ENCODE data around the gene OSBP. TPM values are rescaled to one million over a fixed set of nuclear protein-coding genes. Genes with fewer than 3 reads are reported as not detected.

The OSBP gene, protein sequence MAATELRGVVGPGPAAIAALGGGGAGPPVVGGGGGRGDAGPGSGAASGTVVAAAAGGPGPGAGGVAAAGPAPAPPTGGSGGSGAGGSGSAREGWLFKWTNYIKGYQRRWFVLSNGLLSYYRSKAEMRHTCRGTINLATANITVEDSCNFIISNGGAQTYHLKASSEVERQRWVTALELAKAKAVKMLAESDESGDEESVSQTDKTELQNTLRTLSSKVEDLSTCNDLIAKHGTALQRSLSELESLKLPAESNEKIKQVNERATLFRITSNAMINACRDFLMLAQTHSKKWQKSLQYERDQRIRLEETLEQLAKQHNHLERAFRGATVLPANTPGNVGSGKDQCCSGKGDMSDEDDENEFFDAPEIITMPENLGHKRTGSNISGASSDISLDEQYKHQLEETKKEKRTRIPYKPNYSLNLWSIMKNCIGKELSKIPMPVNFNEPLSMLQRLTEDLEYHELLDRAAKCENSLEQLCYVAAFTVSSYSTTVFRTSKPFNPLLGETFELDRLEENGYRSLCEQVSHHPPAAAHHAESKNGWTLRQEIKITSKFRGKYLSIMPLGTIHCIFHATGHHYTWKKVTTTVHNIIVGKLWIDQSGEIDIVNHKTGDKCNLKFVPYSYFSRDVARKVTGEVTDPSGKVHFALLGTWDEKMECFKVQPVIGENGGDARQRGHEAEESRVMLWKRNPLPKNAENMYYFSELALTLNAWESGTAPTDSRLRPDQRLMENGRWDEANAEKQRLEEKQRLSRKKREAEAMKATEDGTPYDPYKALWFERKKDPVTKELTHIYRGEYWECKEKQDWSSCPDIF
- 60.5 TPM for total RNA-seq

DNA sequence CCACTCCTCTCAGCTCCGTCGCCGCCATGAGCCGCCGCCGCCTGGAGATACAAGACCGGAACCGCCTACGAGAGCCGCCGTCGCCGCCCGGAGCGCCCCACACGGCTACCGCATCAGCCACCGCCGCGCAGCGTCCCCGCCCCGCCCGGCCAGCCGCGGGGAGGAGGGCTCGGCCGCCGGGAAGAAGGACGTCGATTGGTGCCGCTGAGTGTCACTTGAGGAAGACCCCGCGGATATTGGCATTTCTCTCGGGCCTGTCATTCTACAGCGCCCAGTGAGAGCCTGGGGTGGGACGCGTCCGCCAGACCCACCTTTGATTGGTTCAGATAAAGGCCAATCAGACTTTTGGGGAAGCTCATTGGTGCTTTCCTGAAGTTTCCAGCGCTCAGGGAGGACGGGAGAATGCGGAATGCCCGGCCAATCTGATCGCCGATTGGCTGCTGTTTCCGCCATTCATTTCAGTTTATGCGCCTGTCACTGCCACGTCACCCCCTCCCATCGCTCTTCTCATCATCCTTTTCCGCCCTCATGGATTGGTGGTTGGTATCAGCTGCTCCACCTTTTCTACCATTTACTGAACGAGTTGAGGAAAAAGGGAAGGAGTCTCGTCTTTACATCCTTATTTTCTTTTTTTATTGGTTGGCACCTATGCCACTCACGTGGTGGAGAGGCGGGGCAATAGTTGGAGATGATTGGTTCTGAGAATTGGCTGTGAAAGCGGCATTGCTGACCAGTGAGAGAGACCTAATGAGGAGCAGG is at the start of gene OSBP:
Gene OSBP (minus strand): TSS at position 138 of the 759 bp plus-strand sequence. CDS start 110 bp downstream, at position 28.
- Histone ChIP-seq H3K27me3 (ENCODE audit: control insufficient read depth in 3 of 3, insufficient read depth in 3 of 3, low read length in 3 of 3) (no peaks in the 10 kb centered on the region), H3K27ac (ENCODE audit: low read depth, low read length) (peak within 1 kb of the TSS; percentile 96), H3K9ac (ENCODE audit: low read depth in 1 of 3, low read length in 3 of 3) (peak within 1 kb of the TSS; percentile 89 to 98 (median 94)), H3K36me3 (ENCODE audit: control insufficient read depth in 3 of 3, insufficient read depth in 3 of 3, low read length in 3 of 3) (no peaks in the 10 kb centered on the region), H3K4me1 (ENCODE audit: control insufficient read depth in 3 of 3, insufficient read depth in 3 of 3, low read length in 3 of 3) (peaks cover 23 to 31% (median 26%) of the 10 kb centered on the region in 3 donors), H3K9me3 (ENCODE audit: control insufficient read depth in 3 of 3, low read length in 3 of 3) (no peaks in the 10 kb centered on the region), H3K4me3 (ENCODE audit: low read length in 3 of 3) (peak within 1 kb of the TSS; percentile 90 to 97 (median 92))

DNA sequence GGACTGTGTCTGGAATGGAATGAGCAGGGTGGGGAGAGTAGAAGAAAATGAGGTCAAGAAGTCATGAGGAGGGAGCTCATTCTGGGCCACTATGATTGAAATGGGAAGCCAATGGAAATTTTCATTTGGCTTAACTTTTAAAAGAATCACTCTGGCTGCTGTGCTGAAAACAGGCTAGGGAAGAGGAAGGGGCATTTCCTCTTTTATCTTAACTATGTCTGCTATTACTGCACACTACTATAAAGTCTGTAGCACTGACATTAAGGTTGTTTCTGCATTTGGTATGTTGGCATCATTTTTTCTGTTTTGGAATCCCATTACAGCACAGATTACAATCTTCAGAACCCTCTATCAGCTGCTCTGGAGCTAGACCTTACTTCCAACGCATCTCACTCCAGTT is 45.0 kb upstream of the OSBP start:
- Histone ChIP-seq H3K27ac (ENCODE audit: low read depth, low read length) (no peak overlapping the region), H3K9ac (ENCODE audit: low read depth in 1 of 3, low read length in 3 of 3) (peak overlapping the region in 1 of 3 donors; percentile 3), H3K9me3 (ENCODE audit: control insufficient read depth in 3 of 3, low read length in 3 of 3) (no peaks in the 10 kb centered on the region), H3K36me3 (ENCODE audit: control insufficient read depth in 3 of 3, insufficient read depth in 3 of 3, low read length in 3 of 3) (peaks cover 22 to 60% (median 44%) of the 10 kb centered on the region in 3 donors), H3K4me3 (ENCODE audit: low read length in 3 of 3) (no peak overlapping the region), H3K27me3 (ENCODE audit: control insufficient read depth in 3 of 3, insufficient read depth in 3 of 3, low read length in 3 of 3) (no peaks in the 10 kb centered on the region), H3K4me1 (ENCODE audit: control insufficient read depth in 3 of 3, insufficient read depth in 3 of 3, low read length in 3 of 3) (peaks cover 0 to 4% (median 2%) of the 10 kb centered on the region in 3 donors)

DNA sequence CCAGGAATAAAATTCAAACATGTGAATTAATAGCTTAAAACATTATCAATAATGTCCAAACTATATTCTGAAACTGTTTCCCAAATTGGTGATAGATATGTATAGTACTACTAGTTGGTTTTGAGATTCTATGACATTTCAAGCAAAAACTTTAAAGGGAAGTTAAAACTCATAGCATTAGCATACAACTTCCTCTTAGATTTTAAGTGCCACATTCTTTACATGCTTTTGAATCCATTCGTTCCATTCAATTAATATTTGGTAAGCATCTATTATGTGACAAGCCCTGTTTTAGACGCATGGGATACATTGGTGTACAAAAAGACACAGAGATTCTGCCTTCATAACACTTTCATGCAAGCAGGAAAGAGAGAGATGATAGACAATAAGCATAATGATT is 44.4 kb upstream of the OSBP start:
- Histone ChIP-seq H3K9me3 (ENCODE audit: control insufficient read depth in 3 of 3, low read length in 3 of 3) (no peaks in the 10 kb centered on the region), H3K4me3 (ENCODE audit: low read length in 3 of 3) (no peak overlapping the region), H3K36me3 (ENCODE audit: control insufficient read depth in 3 of 3, insufficient read depth in 3 of 3, low read length in 3 of 3) (peaks cover 21 to 61% (median 45%) of the 10 kb centered on the region in 3 donors), H3K27ac (ENCODE audit: low read depth, low read length) (no peak overlapping the region), H3K27me3 (ENCODE audit: control insufficient read depth in 3 of 3, insufficient read depth in 3 of 3, low read length in 3 of 3) (no peaks in the 10 kb centered on the region), H3K4me1 (ENCODE audit: control insufficient read depth in 3 of 3, insufficient read depth in 3 of 3, low read length in 3 of 3) (peaks cover 4 to 8% (median 6%) of the 10 kb centered on the region in 3 donors), H3K9ac (ENCODE audit: low read depth in 1 of 3, low read length in 3 of 3) (no peak overlapping the region)

DNA sequence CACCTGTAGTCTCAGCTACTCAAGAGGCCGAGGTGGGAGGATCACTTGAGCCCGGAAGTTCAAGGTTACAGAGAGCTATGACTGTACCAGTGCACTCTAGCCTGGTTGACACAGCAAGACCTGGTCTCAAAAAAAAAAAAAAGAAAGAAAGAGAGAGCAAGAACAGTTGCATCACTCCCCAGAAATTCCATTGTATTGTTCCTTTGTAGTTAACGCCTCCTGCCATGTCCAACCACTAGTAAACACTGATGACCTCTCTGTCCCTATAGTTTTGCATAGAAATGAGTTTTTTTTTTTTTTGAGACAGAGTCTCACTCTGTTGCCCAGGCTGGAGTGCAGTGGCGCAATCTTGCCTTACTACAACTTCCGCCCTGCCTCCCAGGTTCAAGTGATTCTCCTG is 42.5 kb upstream of the OSBP start:
- Histone ChIP-seq H3K9me3 (ENCODE audit: control insufficient read depth in 3 of 3, low read length in 3 of 3) (no peaks in the 10 kb centered on the region), H3K9ac (ENCODE audit: low read depth in 1 of 3, low read length in 3 of 3) (no peak overlapping the region), H3K27me3 (ENCODE audit: control insufficient read depth in 3 of 3, insufficient read depth in 3 of 3, low read length in 3 of 3) (no peaks in the 10 kb centered on the region), H3K27ac (ENCODE audit: low read depth, low read length) (no peak overlapping the region), H3K4me1 (ENCODE audit: control insufficient read depth in 3 of 3, insufficient read depth in 3 of 3, low read length in 3 of 3) (peaks cover 7 to 10% (median 9%) of the 10 kb centered on the region in 3 donors), H3K36me3 (ENCODE audit: control insufficient read depth in 3 of 3, insufficient read depth in 3 of 3, low read length in 3 of 3) (peaks cover 27 to 66% (median 51%) of the 10 kb centered on the region in 3 donors), H3K4me3 (ENCODE audit: low read length in 3 of 3) (no peak overlapping the region)

DNA sequence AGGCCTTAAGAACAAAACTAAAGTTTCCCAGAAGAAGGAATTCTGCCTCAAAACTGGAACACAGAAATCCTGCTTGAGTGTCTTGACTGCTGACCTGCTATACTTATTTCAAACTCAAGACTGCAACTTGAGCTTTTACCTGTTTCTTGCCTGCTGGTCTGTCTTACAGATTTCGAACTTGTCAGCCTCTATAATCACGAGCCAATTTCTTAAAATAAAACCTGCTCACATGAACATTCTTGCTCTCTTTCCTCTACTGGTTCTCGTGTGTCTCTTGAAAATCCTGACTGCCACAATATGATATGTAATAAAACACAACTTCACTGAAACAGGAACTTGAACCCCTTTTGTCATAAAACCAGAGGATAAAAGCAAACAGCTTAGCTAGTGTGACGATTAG is 39.3 kb upstream of the OSBP start:
- H3K27ac ChIP-seq (ENCODE audit: low read depth, low read length) = peak overlapping the region; percentile 78
- H3K36me3 ChIP-seq (ENCODE audit: control insufficient read depth in 3 of 3, insufficient read depth in 3 of 3, low read length in 3 of 3) = peaks cover 46 to 79% (median 76%) of the 10 kb centered on the region in 3 donors

DNA sequence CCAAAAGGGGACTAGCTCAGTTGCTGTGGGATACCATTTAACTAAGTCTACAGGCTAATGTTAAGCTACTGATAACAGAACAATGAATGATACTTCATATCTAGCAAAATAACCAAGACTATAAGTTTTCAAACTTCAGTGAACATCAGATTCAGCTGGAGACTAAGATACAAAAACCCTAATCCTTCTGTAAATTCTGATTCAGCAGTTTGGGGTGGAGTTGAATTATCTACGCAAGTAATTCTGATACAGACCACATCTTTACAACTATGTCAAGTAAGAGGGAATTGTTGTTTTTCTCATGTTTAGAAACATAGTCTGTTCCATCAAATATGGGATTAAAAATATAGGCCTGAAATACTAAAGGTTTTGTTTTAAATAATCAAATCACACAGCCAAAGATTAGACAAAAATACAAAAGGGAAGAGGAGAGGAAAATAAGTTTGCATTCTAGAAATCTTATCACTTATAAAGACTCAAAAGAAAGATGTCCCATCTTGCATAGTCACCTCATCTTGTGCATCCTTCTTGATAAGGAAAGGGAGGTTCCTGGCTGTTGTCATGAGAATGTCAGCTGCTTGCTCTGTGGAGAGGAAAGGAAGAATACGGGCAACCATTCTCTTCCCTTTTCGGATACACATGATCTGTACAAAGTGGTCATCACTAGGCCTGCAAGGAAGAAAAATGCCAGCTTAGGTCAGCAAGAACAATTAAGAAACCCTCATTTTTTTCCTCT is 31.8 kb upstream of the OSBP start:
- Histone ChIP-seq H3K9ac (ENCODE audit: low read depth in 1 of 3, low read length in 3 of 3) (no peak overlapping the region), H3K4me1 (ENCODE audit: control insufficient read depth in 3 of 3, insufficient read depth in 3 of 3, low read length in 3 of 3) (peaks cover 0 to 2% (median 0%) of the 10 kb centered on the region in 3 donors), H3K36me3 (ENCODE audit: control insufficient read depth in 3 of 3, insufficient read depth in 3 of 3, low read length in 3 of 3) (peaks cover 45 to 76% (median 72%) of the 10 kb centered on the region in 3 donors), H3K4me3 (ENCODE audit: low read length in 3 of 3) (no peak overlapping the region), H3K9me3 (ENCODE audit: control insufficient read depth in 3 of 3, low read length in 3 of 3) (no peaks in the 10 kb centered on the region), H3K27ac (ENCODE audit: low read depth, low read length) (no peak overlapping the region), H3K27me3 (ENCODE audit: control insufficient read depth in 3 of 3, insufficient read depth in 3 of 3, low read length in 3 of 3) (no peaks in the 10 kb centered on the region)

More for the DNA sequence above, 39.3 kb upstream of the OSBP start:
- Histone ChIP-seq H3K27me3 (ENCODE audit: control insufficient read depth in 3 of 3, insufficient read depth in 3 of 3, low read length in 3 of 3) (no peaks in the 10 kb centered on the region), H3K9me3 (ENCODE audit: control insufficient read depth in 3 of 3, low read length in 3 of 3) (no peaks in the 10 kb centered on the region), H3K9ac (ENCODE audit: low read depth in 1 of 3, low read length in 3 of 3) (peak overlapping the region; percentile 4 to 57 (median 4)), H3K4me1 (ENCODE audit: control insufficient read depth in 3 of 3, insufficient read depth in 3 of 3, low read length in 3 of 3) (peaks cover 3 to 10% (median 9%) of the 10 kb centered on the region in 3 donors), H3K4me3 (ENCODE audit: low read length in 3 of 3) (no peak overlapping the region)

DNA sequence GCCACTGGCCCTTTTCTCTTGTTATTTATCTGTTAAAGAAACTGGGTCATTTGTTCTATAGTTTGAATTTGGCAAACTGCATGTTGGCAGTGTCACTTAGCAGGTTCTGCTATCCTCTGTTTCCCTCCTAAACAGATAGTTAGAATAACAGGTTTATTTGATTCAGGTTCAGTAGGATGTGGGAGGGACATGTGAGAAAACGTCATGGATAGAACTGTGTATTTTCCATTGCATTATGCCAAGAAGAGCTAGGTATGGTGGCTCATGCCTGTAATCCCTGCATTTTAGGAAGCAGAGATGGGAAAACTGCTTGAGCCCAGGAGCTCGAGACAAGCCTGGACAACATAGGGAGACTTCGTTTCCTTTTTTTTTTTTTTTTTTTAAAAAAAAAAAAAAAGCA is 29.0 kb upstream of the OSBP start:
- no peaks in the 10 kb centered on the region for H3K27me3 ChIP-seq (ENCODE audit: control insufficient read depth in 3 of 3, insufficient read depth in 3 of 3, low read length in 3 of 3)
- H3K36me3 ChIP-seq (ENCODE audit: control insufficient read depth in 3 of 3, insufficient read depth in 3 of 3, low read length in 3 of 3) = peaks cover 46 to 67% (median 63%) of the 10 kb centered on the region in 3 donors
- no peak overlapping the region for H3K9ac ChIP-seq (ENCODE audit: low read depth in 1 of 3, low read length in 3 of 3)
- no peaks in the 10 kb centered on the region for H3K9me3 ChIP-seq (ENCODE audit: control insufficient read depth in 3 of 3, low read length in 3 of 3)
- H3K4me3 ChIP-seq (ENCODE audit: low read length in 3 of 3) = no peak overlapping the region
- peaks cover 0 to 2% (median 0%) of the 10 kb centered on the region in 3 donors for H3K4me1 ChIP-seq (ENCODE audit: control insufficient read depth in 3 of 3, insufficient read depth in 3 of 3, low read length in 3 of 3)
- H3K27ac ChIP-seq (ENCODE audit: low read depth, low read length) = no peak overlapping the region

DNA sequence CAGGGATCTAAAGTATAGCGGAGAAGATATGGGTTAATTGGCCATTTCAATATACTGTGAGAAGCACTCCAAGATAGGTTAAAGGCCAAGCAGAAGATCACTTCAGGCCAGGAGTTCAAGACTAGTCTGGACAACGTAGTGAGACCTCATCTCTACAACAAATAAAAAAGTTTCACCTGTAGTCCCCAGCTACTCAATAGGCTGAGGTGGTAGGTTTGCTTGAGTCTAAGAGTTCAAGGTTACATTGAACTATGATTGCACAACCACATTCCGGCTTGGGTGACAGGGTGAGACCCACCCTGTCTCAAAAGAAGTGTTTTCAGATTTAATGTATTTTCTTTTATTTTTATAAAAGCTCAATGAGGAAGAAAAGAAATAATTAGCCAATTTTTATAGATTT is 27.8 kb upstream of the OSBP start:
- no peaks in the 10 kb centered on the region for H3K27me3 ChIP-seq (ENCODE audit: control insufficient read depth in 3 of 3, insufficient read depth in 3 of 3, low read length in 3 of 3)
- H3K36me3 ChIP-seq (ENCODE audit: control insufficient read depth in 3 of 3, insufficient read depth in 3 of 3, low read length in 3 of 3) = peaks cover 47 to 67% (median 64%) of the 10 kb centered on the region in 3 donors
- no peak overlapping the region for H3K4me3 ChIP-seq (ENCODE audit: low read length in 3 of 3)
- no peaks in the 10 kb centered on the region for H3K9me3 ChIP-seq (ENCODE audit: control insufficient read depth in 3 of 3, low read length in 3 of 3)
- no peak overlapping the region for H3K27ac ChIP-seq (ENCODE audit: low read depth, low read length)
- peaks cover 0 to 2% (median 0%) of the 10 kb centered on the region in 3 donors for H3K4me1 ChIP-seq (ENCODE audit: control insufficient read depth in 3 of 3, insufficient read depth in 3 of 3, low read length in 3 of 3)
- no peak overlapping the region for H3K9ac ChIP-seq (ENCODE audit: low read depth in 1 of 3, low read length in 3 of 3)

DNA sequence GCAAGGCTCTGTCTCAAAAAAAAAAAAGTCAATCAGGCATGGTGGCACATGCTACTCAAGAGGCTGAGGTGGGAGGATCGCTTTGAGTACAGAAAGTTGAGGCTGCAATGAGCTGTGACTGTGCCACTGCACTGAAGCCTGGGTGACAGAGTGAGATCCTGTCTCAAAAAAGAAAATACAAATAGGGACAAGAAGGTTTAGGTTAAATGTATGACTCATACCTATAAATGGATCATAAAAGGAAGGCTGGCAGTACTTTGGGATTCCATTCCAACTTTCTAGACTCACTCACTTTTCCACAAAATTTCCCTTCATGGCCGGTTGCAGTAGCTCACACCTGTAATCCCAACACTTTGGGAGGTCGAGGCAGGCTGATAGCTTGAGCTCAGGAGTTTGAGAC is 25.6 kb upstream of the OSBP start:
- H3K9ac ChIP-seq (ENCODE audit: low read depth in 1 of 3, low read length in 3 of 3) = no peak overlapping the region
- no peak overlapping the region for H3K4me3 ChIP-seq (ENCODE audit: low read length in 3 of 3)
- H3K27me3 ChIP-seq (ENCODE audit: control insufficient read depth in 3 of 3, insufficient read depth in 3 of 3, low read length in 3 of 3) = no peaks in the 10 kb centered on the region
- peaks cover 51 to 69% (median 65%) of the 10 kb centered on the region in 3 donors for H3K36me3 ChIP-seq (ENCODE audit: control insufficient read depth in 3 of 3, insufficient read depth in 3 of 3, low read length in 3 of 3)
- H3K27ac ChIP-seq (ENCODE audit: low read depth, low read length) = no peak overlapping the region
- peaks cover 0 to 2% (median 0%) of the 10 kb centered on the region in 3 donors for H3K4me1 ChIP-seq (ENCODE audit: control insufficient read depth in 3 of 3, insufficient read depth in 3 of 3, low read length in 3 of 3)
- no peaks in the 10 kb centered on the region for H3K9me3 ChIP-seq (ENCODE audit: control insufficient read depth in 3 of 3, low read length in 3 of 3)
